NCI-H510A (cell line): ENCODE data around the gene ZNF772.
"Not testable (repeated sequence)": the region's sequence is repeated elsewhere in the genome, so short reads cannot be mapped to it uniquely, and the experiment has no call there.

Experiments used
- DNase-seq: peaks from one replicate; lab custom pipeline; 2025; lab: John Stamatoyannopoulos, UW

Gene ZNF772

GRCh38 chr19:57477191-57478008, at the start of gene ZNF772:
Gene ZNF772, minus strand, starts transcription at chr19:57477566. Its CDS starts 257 bp downstream, at chr19:57477309.
- peak; percentile 92 for DNase-seq

GRCh38 chr19:57518021-57518420, 40.7 kb upstream of the ZNF772 start:
- DNase-seq: not testable (repeated sequence)

- DNase-seq: no peak
Observed at GRCh38 chr19:57515255-57515654, 37.9 kb upstream of the ZNF772 start.

GRCh38 chr19:57512845-57513244, 35.5 kb upstream of the ZNF772 start:
- no peak for DNase-seq

- DNase-seq: no peak
Observed at GRCh38 chr19:57511484-57511883, 34.1 kb upstream of the ZNF772 start.

GRCh38 chr19:57506163-57506562, 28.8 kb upstream of the ZNF772 start:
- DNase-seq: no peak

- DNase-seq: not testable (repeated sequence)
Observed at GRCh38 chr19:57500400-57500799, 23.0 kb upstream of the ZNF772 start.

GRCh38 chr19:57499680-57500395, 22.5 kb upstream of the ZNF772 start, which contains the start of gene ZNF773:
Gene ZNF773, plus strand, starts transcription at chr19:57499938. Its CDS starts 143 bp downstream, at chr19:57500081.
- peak; percentile 87 for DNase-seq

GRCh38 chr19:57499332-57499679, 21.9 kb upstream of the ZNF772 start:
- DNase-seq: not testable (repeated sequence)

GRCh38 chr19:57488299-57488644, 10.9 kb upstream of the ZNF772 start:
- DNase-seq: not testable (repeated sequence)

- DNase-seq: peak; percentile 90
Observed at GRCh38 chr19:57487477-57488298, 10.3 kb upstream of the ZNF772 start, which contains the start of gene ZNF419. Gene ZNF419, plus strand, starts transcription at chr19:57487750. Its CDS starts 201 bp downstream, at chr19:57487951.

GRCh38 chr19:57473646-57474045, 3.7 kb downstream of the ZNF772 start:
- DNase-seq: no peak

GRCh38 chr19:57466489-57466888, 10.9 kb downstream of the ZNF772 start:
- DNase-seq: no peak

GRCh38 chr19:57465680-57466381, 11.5 kb downstream of the ZNF772 start:
- DNase-seq: no peak

- no peak for DNase-seq
Observed at GRCh38 chr19:57452307-57452706, 25.1 kb downstream of the ZNF772 start.

- no peak for DNase-seq
Observed at GRCh38 chr19:57443121-57443696, 34.2 kb downstream of the ZNF772 start.

- no peak for DNase-seq
Observed at GRCh38 chr19:57441979-57442752, 35.2 kb downstream of the ZNF772 start.

- no peak for DNase-seq
Observed at GRCh38 chr19:57438925-57439324, 38.4 kb downstream of the ZNF772 start.

GRCh38 chr19:57437931-57438330, 39.4 kb downstream of the ZNF772 start:
- no peak for DNase-seq

GRCh38 chr19:57436417-57436816, 40.9 kb downstream of the ZNF772 start:
- DNase-seq: no peak
